Left colon (tissue), 2 donors: ENCODE results near the gene COG1. TPM values are rescaled to one million over a fixed set of nuclear protein-coding genes. Genes with fewer than 3 reads are reported as not detected.

Source experiments
- ATAC-seq: fragments of 200-7000 bp; cut with Tn5 transposase; one replicate; pipeline ENCODE4 v1.9.1; 2020; ENCODE audit warnings: mild to moderate bottlenecking, moderate library complexity
- DNase-seq, 2 donors: peaks; one replicate each; pipeline ENCODE4 v3.0.0-alpha.2; 2020
- intact Hi-C, 2 donors: fragments of 100-400 bp; cut with DNase I in 1 of 2; cut with micrococcal nuclease in 1 of 2; formaldehyde crosslinking; loops; one replicate each; pipeline versions ENCODE4 v1.11.2 to v1.14.0; 2022; cut with DNase I, micrococcal nuclease
- total RNA-seq, 2 donors: library from RNA; stranded (reverse); fragmentation: NEBNext Ultra II Directional; extraction: Animal tissue kit (Norgen Biotek cat#: 25700); gene quantifications; one replicate each; pipeline ENCODE4 v1.2.1, GENCODE V29; 2021
- donor health status: DM: no; HTN: no; CAD: no.
- donor health status: DM: yes; HTN: yes; CAD: no.

The COG1 gene
- total RNA-seq, 2 donors from 2014 or later: 46.4 to 59.6 TPM

GRCh38 chr17:73166731-73167581, 25.9 kb upstream of the COG1 start:
- ATAC-seq: peak; percentile 28
- intact Hi-C loops: no loop called here
- no peak for DNase-seq

GRCh38 chr17:73168667-73169066, 24.2 kb upstream of the COG1 start:
- intact Hi-C loops: no loop called here
- ATAC-seq: no peak
- no peak for DNase-seq

- no peak for ATAC-seq
- DNase-seq: no peak
- intact Hi-C loops: no loop called here
Measured at GRCh38 chr17:73170324-73170723, 22.5 kb upstream of the COG1 start.

GRCh38 chr17:73172252-73172651, 20.6 kb upstream of the COG1 start:
- intact Hi-C loops: no loop called here
- DNase-seq (no peak), ATAC-seq (no peak)

- ATAC-seq (no peak), DNase-seq (no peak)
- intact Hi-C loops: no loop called here
Measured at GRCh38 chr17:73174126-73174525, 18.7 kb upstream of the COG1 start.

DNA sequence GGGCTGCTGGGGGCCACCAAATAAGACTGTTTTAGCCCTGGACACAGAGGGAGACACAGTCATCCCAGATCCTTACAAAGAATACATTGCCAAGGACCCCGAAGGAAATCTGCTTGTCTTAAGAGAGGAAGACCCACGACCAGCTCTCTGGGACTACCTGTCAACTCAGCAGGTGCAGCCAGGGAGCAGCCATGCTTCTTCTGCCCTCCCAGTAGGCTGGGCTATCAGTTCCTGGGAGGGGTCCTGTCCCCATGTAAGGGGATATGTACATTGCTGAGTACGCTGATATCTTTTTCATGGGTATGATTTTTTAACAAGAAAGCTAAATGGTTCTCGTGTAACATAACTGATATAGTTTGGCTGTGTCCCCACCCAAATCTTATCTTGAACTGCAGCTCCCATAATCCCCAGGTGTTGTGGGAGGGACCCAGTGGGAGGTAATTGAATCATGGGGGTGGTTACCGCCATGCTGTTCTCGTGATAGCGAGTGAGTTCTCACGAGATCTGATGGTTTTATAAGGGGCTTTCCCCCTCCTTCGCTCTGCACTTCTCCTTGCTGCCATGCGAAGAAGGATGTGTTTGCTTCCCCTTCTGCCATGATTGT, 16.8 kb upstream of the COG1 start:
- ATAC-seq (no peak), DNase-seq (no peak)

GRCh38 chr17:73179387-73179786, 13.5 kb upstream of the COG1 start:
- DNase-seq (no peak), ATAC-seq (no peak)
- intact Hi-C loops: no loop called here

More for the DNA sequence above, 16.8 kb upstream of the COG1 start:
- intact Hi-C loops: no loop called here

GRCh38 chr17:73179878-73180277, 13.0 kb upstream of the COG1 start:
- intact Hi-C loops: no loop called here
- ATAC-seq: no peak
- no peak for DNase-seq

GRCh38 chr17:73182616-73183310, 10.1 kb upstream of the COG1 start:
- ATAC-seq (peak; percentile 47), DNase-seq (no peak)
- intact Hi-C loops: no loop called here

- intact Hi-C loops: no loop called here
- DNase-seq (no peak), ATAC-seq (peak; percentile 47)
Measured at GRCh38 chr17:73184136-73184993, 8.5 kb upstream of the COG1 start.

- DNase-seq: no peak
- intact Hi-C loops: no loop called here
- ATAC-seq: no peak
Measured at GRCh38 chr17:73186283-73187050, 6.4 kb upstream of the COG1 start.

DNA sequence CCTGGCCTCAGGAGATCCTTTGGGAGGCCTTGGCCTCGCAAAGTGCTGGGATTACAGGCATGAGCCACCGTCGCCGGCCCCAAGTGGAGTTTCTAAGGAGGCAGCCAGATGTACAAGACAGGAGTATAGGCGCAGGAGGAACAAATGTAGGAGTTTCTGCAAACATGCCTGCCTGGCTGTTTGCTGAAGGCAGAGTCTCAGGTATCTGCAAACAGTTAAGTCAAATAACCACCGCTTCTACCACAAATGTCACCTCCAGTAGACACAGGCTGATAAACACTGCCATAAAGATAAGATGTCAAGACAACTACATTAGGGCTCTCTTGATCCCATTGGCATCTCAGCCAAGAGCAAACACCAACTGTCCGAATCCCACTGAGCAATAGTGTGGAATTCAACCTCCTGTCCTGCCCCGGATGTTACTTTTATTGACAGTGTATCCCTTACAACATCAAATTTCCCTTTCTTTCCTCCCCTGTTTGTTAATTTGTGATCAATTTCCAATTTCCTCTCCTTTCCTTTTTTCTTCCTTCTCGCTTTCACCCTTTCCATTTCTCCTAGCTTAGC, 5.6 kb upstream of the COG1 start:
- ATAC-seq (peak; percentile 76), DNase-seq (no peak)
- intact Hi-C loops: no loop called here

- no peak for ATAC-seq
- intact Hi-C loops: no loop called here
Measured at GRCh38 chr17:73188011-73188410, 4.8 kb upstream of the COG1 start.

DNA sequence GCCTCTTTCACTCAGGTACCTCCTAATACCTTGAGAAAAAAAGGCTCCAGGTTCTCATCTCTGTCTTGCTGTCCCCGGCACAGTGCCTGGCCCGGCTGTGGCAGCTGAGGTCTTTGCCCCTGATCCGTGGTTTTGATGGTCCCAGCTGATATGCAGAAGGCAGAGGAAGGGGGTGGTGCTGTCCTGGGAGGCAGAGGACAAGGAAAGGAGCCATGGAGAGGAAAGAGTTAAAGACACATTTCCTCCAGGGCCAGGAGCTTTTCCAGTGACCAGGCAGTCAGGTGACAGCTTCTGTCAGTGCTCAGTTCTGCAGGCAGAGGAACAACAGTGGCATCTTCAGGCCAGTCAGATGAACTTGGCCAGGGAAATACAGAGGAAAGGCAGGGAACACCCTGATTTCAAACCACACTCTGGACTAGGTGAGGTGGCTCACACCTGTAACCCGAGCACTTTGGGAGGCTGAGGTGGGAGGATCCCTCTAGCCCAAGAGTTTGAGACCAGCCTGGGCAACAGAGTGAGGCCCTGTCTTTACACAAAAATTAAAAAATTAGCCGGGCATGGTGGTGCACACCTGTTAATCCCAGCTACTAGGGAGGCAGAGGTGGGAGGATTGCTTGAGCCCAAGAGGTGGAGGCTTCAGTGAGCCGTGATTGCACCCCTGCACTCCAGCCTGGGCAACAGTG, 3.3 kb upstream of the COG1 start:
- ATAC-seq (peak; percentile 45), DNase-seq (peak; percentile 36 to 53)
- intact Hi-C loops: loop anchor here in 1 of 2 donors (5.0 kb wide), 1 partner anchor 43 kb away; a partner anchor contains a TSS

More at GRCh38 chr17:73188011-73188410, 4.8 kb upstream of the COG1 start:
- no peak for DNase-seq

DNA sequence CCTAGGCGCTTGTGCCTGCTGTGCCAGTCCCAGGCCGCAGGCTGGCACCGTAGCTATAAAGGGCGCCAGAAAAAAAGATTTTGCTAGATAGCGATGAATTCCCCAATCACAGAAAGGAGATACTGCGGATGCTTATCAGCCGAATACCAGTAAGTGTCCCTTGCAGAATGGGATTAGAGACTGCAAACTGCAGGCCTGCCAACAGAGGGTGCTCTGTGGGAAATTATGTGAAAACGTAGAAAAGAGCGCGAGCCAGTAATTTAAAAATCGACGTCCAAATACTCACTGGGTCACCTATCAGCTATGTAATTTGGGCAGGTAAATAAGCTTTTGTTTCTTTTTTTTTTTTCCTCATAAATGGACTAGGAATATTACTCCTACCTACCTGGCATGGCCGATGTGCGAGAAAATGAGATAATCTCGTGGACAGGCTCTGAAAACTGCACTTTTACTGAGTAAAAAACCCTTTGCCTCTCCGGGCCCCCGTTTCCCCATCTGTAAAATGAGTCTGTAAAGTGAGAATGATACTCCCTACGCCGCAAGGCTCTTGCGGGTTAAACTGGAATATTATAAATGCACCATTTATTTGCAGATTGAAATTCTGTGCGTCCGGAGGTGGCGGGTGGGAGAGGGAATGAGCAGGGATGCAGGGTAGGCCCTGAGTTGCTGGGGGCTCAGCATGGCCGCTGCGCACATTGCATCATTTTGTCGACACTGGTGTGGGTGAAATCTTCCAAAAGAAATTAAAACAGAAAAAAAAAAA, 1.2 kb upstream of the COG1 start:
- DNase-seq (peak; percentile 56 to 84), ATAC-seq (peak; percentile 23)
- intact Hi-C loops: loop anchor here in 1 of 2 donors (5.0 kb wide), 1 partner anchor 41 kb away; a partner anchor contains a TSS

GRCh38 chr17:73192206-73192893, 505 bp upstream of the COG1 start:
- ATAC-seq (peak; percentile 63), DNase-seq (peak; percentile 65 to 74)
- intact Hi-C loops: loop anchor here in 1 of 2 donors (5.0 kb wide), 1 partner anchor 40 kb away; a partner anchor contains a TSS
